KMS-11 (cell line): ENCODE data around the gene U2AF1L4.

Experiments
- H2AFZ ChIP-seq: fragments of 200-600 bp; sonication (generic); 2 replicates; pipeline ENCODE4 v1.6.1; 2016; ENCODE audit warnings: antibody characterized with exemption, mixed run types, low read depth
- H3K27ac ChIP-seq: fragments of 200-600 bp; sonication (generic); 2 replicates; pipeline ENCODE4 v1.6.1; 2016; ENCODE audit warnings: mild to moderate bottlenecking, mixed run types
- H3K27me3 ChIP-seq: fragments of 200-600 bp; sonication (generic); 2 replicates; pipeline ENCODE4 v1.6.1; 2017; ENCODE audit warnings: mild to moderate bottlenecking, low read depth, mixed run types, moderate library complexity; ENCODE audit not compliant: insufficient read depth
- H3K36me3 ChIP-seq: fragments of 200-600 bp; sonication (generic); 2 replicates; pipeline ENCODE4 v1.6.1; 2017; ENCODE audit warnings: mild to moderate bottlenecking, mixed run types; ENCODE audit not compliant: insufficient read depth
- H3K4me1 ChIP-seq: fragments of 200-600 bp; sonication (generic); 2 replicates; pipeline ENCODE4 v1.6.1; 2016; ENCODE audit warnings: mild to moderate bottlenecking, low read depth, mixed run types; ENCODE audit not compliant: poor library complexity, severe bottlenecking
- H3K4me2 ChIP-seq: fragments of 200-600 bp; sonication (generic); 2 replicates; pipeline ENCODE4 v1.7.0; 2016; ENCODE audit warnings: mild to moderate bottlenecking, mixed run types
- H3K4me3 ChIP-seq: fragments of 200-600 bp; sonication (generic); IDR thresholded peaks from 2 replicates; pipeline ENCODE4 v1.6.1; 2017; ENCODE audit warnings: low read depth, low read length, mixed read lengths; ENCODE audit not compliant: insufficient read depth
- H3K79me2 ChIP-seq: fragments of 200-600 bp; sonication (generic); 2 replicates; pipeline ENCODE4 v1.6.1; 2016; ENCODE audit warnings: low read depth, mixed run types; ENCODE audit not compliant: insufficient read depth
- H3K9ac ChIP-seq: fragments of 200-600 bp; sonication (generic); 2 replicates; pipeline ENCODE4 v1.6.1; 2016; ENCODE audit warnings: mild to moderate bottlenecking, mixed run types
- H4K20me1 ChIP-seq: fragments of 200-600 bp; sonication (generic); 2 replicates; pipeline ENCODE4 v1.6.1; 2016; ENCODE audit warnings: mild to moderate bottlenecking, mixed run types; ENCODE audit not compliant: insufficient read depth
- TF ChIP-seq, protein P1 (sequence below): fragments of 200-600 bp; sonication (generic); conservative IDR thresholded peaks from 2 replicates; pipeline ENCODE4 v1.6.1; 2017; ENCODE audit warnings: low read depth, mild to moderate bottlenecking, antibody characterized with exemption, low read length, moderate library complexity, mixed read lengths

Gene U2AF1L4

DNA sequence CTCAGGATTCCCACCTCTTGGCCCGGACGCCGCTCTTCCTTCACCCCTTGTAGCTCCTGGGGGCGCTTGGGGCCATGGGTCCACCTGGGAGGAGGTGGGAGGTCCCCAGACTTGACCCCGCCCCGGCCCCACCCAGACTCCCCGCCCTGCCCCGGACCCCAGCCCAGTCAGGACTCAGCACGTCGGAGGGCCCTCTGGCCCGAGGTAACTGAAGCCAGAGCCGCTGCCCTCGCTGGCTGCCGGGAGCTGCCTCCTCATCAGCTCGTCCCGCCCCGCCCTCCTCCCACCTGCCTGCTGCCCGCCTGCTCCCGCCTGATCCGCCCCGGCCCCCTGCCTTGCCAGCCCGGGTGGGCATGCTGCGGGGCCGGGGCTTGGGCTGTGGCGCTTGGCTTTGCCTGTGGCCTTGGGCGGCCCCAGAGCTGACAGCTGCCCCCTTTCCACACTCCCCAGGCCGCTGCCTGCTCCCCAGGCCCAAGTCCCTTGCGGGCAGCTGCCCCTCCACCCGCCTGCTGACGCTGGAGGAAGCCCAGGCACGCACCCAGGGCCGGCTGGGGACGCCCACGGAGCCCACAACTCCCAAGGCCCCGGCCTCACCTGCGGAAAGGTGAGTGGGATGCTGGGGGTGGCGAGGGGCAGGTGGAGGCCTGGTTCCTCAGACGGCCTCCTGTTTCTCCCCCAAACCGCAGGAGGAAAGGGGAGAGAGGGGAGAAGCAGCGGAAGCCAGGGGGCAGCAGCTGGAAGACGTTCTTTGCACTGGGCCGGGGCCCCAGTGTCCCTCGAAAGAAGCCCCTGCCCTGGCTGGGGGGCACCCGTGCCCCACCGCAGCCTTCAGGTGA is 39.5 kb upstream of the U2AF1L4 start:
- no peaks in the 10 kb centered on the region for H3K36me3 ChIP-seq

DNA sequence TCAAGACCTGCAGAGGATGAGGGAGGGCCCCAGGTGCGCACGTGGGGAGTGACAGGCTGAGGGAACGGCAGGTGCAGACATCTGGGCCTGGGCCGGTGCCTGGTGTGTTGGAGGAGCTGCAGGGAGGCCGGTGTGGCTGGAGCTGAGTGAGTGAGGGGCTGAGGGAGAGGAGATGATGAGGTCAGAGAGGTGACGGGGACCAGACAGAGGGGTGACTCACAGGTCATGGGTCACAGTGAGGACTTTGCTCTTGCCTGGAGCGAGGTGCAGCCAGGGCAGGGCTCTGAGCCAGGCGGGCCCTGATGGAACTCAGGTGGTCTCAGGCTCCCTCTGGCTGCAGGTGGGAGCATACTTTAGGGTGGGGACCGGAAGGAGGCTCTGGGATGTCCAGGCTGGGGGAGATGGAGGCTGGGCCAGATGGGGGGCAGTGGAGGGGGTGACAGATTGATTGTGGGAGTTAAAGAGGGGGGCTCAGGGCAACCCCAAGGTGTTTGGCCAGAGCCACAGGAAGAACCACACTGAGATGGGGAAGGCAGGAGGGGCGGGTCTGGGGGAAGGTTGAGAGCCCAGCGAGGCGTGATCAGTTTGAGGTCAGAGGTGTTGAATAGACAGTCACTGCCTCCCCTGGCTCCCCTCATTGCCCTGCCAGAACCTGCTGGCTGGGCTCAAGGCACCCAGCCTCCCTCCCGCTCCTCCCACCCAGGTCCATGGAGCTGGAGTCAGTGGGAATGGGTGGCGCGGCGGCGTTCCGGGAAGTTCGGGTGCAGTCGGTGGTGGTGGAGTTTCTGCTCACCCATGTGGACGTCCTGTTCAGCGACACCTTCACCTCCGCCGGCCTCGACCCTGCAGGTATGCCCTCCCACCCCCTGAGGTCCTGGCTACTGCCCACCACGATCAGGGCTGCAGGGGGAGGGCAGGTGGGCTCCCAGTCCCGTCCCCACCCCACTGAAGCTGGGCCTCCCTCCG is 38.5 kb upstream of the U2AF1L4 start:
- no peaks in the 10 kb centered on the region for H3K4me1 ChIP-seq
- H3K36me3 ChIP-seq = no peaks in the 10 kb centered on the region
- H3K4me2 ChIP-seq = no peak overlapping the region
- no peak overlapping the region for H3K27ac ChIP-seq
- no peaks in the 10 kb centered on the region for H3K27me3 ChIP-seq
- H3K79me2 ChIP-seq = no peaks in the 10 kb centered on the region
- TF ChIP-seq, protein P1, sequence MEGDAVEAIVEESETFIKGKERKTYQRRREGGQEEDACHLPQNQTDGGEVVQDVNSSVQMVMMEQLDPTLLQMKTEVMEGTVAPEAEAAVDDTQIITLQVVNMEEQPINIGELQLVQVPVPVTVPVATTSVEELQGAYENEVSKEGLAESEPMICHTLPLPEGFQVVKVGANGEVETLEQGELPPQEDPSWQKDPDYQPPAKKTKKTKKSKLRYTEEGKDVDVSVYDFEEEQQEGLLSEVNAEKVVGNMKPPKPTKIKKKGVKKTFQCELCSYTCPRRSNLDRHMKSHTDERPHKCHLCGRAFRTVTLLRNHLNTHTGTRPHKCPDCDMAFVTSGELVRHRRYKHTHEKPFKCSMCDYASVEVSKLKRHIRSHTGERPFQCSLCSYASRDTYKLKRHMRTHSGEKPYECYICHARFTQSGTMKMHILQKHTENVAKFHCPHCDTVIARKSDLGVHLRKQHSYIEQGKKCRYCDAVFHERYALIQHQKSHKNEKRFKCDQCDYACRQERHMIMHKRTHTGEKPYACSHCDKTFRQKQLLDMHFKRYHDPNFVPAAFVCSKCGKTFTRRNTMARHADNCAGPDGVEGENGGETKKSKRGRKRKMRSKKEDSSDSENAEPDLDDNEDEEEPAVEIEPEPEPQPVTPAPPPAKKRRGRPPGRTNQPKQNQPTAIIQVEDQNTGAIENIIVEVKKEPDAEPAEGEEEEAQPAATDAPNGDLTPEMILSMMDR = no peak
- H4K20me1 ChIP-seq = no peaks in the 10 kb centered on the region
- H3K9ac ChIP-seq = no peak overlapping the region
- H3K4me3 ChIP-seq = no peak overlapping the region
- H2AFZ ChIP-seq = no peak overlapping the region

More for the DNA sequence above, 39.5 kb upstream of the U2AF1L4 start:
- H3K9ac ChIP-seq = no peak overlapping the region
- no peak overlapping the region for H3K4me2 ChIP-seq
- TF ChIP-seq, protein P1 = no peak
- no peaks in the 10 kb centered on the region for H4K20me1 ChIP-seq
- H3K79me2 ChIP-seq = no peaks in the 10 kb centered on the region
- H3K27ac ChIP-seq = no peak overlapping the region
- no peaks in the 10 kb centered on the region for H3K27me3 ChIP-seq
- H3K4me1 ChIP-seq = no peaks in the 10 kb centered on the region
- H2AFZ ChIP-seq = no peak overlapping the region
- H3K4me3 ChIP-seq = no peak overlapping the region

DNA sequence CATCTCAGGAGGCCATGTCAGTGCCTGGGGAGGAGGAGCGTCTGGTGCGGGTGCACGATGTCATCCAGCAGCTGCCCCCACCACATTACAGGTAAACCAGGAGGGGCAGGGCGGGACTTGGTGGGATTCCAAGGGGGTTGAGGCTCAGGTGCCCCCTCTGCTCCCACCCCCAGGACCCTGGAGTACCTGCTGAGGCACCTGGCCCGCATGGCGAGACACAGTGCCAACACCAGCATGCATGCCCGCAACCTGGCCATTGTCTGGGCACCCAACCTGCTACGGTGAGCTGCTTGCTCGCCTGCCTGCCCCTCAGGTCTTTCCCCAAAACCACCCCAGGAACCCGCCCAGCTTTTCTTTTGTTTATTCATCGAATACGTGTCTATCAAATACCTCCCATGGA is 37.4 kb upstream of the U2AF1L4 start:
- Histone ChIP-seq H4K20me1 (no peaks in the 10 kb centered on the region), H3K27me3 (no peaks in the 10 kb centered on the region), H3K36me3 (no peaks in the 10 kb centered on the region), H3K4me2 (no peak overlapping the region), H3K4me3 (no peak overlapping the region), H2AFZ (no peak overlapping the region), H3K4me1 (no peaks in the 10 kb centered on the region), H3K9ac (no peak overlapping the region), H3K79me2 (no peaks in the 10 kb centered on the region), H3K27ac (no peak overlapping the region)
- TF ChIP-seq, protein P1 = no peak

DNA sequence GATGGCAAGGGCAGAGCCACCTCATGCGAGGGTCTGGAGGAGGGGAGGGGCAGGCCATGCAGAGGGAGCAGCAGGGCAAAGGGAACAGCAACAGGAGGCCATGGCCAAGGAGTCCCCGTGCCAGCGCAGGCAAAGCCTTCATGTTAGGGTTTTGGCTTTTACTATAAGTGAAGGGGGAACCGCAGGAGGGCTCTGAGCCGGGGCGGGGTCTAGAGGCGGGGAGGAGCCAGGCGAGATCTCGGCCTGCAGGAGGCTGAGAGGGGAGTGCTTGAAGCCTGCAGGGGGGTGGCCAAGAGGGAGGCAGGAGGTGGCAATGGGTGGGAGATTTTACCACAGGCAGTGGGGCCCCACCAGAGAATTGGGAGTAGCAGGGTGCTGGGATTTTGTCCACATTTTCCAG is 36.4 kb upstream of the U2AF1L4 start:
- Histone ChIP-seq H3K79me2 (0 out of 2 replicates have a peak, but pooled peaks cover 2% of the 10 kb centered on the region), H3K9ac (no peak overlapping the region), H3K36me3 (no peaks in the 10 kb centered on the region), H2AFZ (no peak overlapping the region), H3K4me2 (no peak overlapping the region), H3K4me1 (no peaks in the 10 kb centered on the region), H4K20me1 (no peaks in the 10 kb centered on the region), H3K4me3 (no peak overlapping the region), H3K27ac (no peak overlapping the region), H3K27me3 (no peaks in the 10 kb centered on the region)
- TF ChIP-seq, protein P1 = no peak
